Nephron progenitor cell (in vitro differentiated cells): Measurements from ENCODE around the gene SBF1.

Source experiments
- DNase-seq: peaks from one replicate; pipeline ENCODE4 v3.0.0; 2021
- H3K27ac Mint-ChIP-seq: 2 replicates; pipeline ENCODE4 v1.8.0; 2021; ENCODE audit warnings: mild to moderate bottlenecking, moderate library complexity, mixed read lengths
- H3K27me3 Mint-ChIP-seq: 2 replicates; pipeline ENCODE4 v1.8.0; 2021; ENCODE audit warnings: mild to moderate bottlenecking, low read depth, mixed read lengths; ENCODE audit not compliant: poor library complexity
- H3K36me3 Mint-ChIP-seq: 2 replicates; pipeline ENCODE4 v1.8.0; 2021; ENCODE audit warnings: low read depth, mixed read lengths
- H3K4me1 Mint-ChIP-seq: 2 replicates; pipeline ENCODE4 v1.8.0; 2021; ENCODE audit warnings: mixed read lengths
- H3K4me3 Mint-ChIP-seq: 2 replicates; pipeline ENCODE4 v1.8.0; 2021; ENCODE audit warnings: mild to moderate bottlenecking, moderate library complexity, mixed read lengths
- H3K9me3 Mint-ChIP-seq: 2 replicates; pipeline ENCODE4 v1.8.0; 2021; ENCODE audit warnings: mild to moderate bottlenecking, moderate library complexity, mixed read lengths
- TF ChIP-seq, protein P1 (sequence below): fragments of 200-600 bp; sonication (generic); IDR thresholded peaks from 2 replicates; pipeline ENCODE4 v1.5.0; 2021; ENCODE audit warnings: antibody characterized with exemption

Gene SBF1

GRCh38 chr22:50516891-50517290 is 42.1 kb upstream of the SBF1 start:
- no peak for DNase-seq
- no peaks in the 10 kb centered on the region for H3K9me3 Mint-ChIP-seq
- H3K4me1 Mint-ChIP-seq, result no peaks in the 10 kb centered on the region
- peaks cover 30% of the 10 kb centered on the region for H3K36me3 Mint-ChIP-seq
- TF ChIP-seq, protein P1, sequence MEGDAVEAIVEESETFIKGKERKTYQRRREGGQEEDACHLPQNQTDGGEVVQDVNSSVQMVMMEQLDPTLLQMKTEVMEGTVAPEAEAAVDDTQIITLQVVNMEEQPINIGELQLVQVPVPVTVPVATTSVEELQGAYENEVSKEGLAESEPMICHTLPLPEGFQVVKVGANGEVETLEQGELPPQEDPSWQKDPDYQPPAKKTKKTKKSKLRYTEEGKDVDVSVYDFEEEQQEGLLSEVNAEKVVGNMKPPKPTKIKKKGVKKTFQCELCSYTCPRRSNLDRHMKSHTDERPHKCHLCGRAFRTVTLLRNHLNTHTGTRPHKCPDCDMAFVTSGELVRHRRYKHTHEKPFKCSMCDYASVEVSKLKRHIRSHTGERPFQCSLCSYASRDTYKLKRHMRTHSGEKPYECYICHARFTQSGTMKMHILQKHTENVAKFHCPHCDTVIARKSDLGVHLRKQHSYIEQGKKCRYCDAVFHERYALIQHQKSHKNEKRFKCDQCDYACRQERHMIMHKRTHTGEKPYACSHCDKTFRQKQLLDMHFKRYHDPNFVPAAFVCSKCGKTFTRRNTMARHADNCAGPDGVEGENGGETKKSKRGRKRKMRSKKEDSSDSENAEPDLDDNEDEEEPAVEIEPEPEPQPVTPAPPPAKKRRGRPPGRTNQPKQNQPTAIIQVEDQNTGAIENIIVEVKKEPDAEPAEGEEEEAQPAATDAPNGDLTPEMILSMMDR, result no peak
- H3K27me3 Mint-ChIP-seq, result no peaks in the 10 kb centered on the region
- no peak overlapping the region for H3K4me3 Mint-ChIP-seq
- no peak overlapping the region for H3K27ac Mint-ChIP-seq

GRCh38 chr22:50516068-50516467 is 41.2 kb upstream of the SBF1 start:
- H3K9me3 Mint-ChIP-seq, result no peaks in the 10 kb centered on the region
- H3K27ac Mint-ChIP-seq, result no peak overlapping the region
- H3K36me3 Mint-ChIP-seq, result peaks cover 30% of the 10 kb centered on the region
- H3K27me3 Mint-ChIP-seq, result no peaks in the 10 kb centered on the region
- no peak for DNase-seq
- H3K4me1 Mint-ChIP-seq, result no peaks in the 10 kb centered on the region
- H3K4me3 Mint-ChIP-seq, result no peak overlapping the region
- TF ChIP-seq, protein P1, result no peak

DNA sequence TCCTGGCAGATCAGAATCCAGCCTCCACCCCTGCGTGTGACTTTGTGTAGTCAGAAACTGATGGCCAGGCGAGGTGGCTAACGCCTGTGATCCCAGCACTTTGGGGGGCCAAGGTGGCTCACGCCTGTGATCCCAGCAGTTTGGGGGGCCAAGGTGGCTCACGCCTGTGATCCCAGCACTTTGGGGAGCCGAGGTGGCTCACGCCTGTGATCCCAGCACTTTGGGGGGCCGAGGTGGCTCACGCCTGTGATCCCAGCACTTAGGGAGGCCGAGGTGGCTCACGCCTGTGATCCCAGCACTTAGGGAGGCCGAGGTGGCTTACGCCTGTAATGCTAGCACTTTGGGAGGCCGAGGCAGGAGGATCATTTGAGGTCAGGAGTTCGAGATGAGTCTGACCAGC is 38.3 kb upstream of the SBF1 start:
- DNase-seq, result no peak
- TF ChIP-seq, protein P1, result no peak

DNA sequence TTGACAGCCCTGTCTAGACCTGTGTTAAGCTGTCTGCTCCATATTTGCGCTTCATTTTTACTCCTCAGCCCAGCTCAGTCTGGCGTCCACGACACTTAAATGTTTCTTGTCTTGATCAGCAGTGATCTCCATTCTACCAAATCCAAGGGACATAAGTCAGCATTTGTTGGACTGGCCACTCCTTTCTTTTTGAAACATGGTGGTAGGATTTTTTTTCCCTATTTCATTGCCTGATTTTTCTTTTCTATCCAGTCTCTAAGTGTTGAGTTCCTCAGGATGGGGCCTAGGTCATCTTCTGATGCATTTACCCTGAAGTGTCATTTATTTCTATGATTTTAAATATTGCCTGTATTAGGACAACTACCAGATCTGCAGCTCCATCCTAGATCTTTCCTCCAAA is 34.1 kb upstream of the SBF1 start:
- H3K4me1 Mint-ChIP-seq, result peaks cover 15% of the 10 kb centered on the region
- TF ChIP-seq, protein P1, result no peak
- H3K9me3 Mint-ChIP-seq, result no peaks in the 10 kb centered on the region
- peak overlapping the region; percentile 93 for H3K4me3 Mint-ChIP-seq
- no peaks in the 10 kb centered on the region for H3K27me3 Mint-ChIP-seq
- no peak for DNase-seq
- H3K27ac Mint-ChIP-seq, result peak overlapping the region; percentile 97
- peaks cover 9% of the 10 kb centered on the region for H3K36me3 Mint-ChIP-seq

More for the DNA sequence above, 38.3 kb upstream of the SBF1 start:
- Mint-ChIP-seq H3K27me3 (no peaks in the 10 kb centered on the region), H3K27ac (no peak overlapping the region), H3K36me3 (peaks cover 18% of the 10 kb centered on the region), H3K4me1 (peaks cover 15% of the 10 kb centered on the region), H3K4me3 (no peak overlapping the region), H3K9me3 (no peaks in the 10 kb centered on the region)

DNA sequence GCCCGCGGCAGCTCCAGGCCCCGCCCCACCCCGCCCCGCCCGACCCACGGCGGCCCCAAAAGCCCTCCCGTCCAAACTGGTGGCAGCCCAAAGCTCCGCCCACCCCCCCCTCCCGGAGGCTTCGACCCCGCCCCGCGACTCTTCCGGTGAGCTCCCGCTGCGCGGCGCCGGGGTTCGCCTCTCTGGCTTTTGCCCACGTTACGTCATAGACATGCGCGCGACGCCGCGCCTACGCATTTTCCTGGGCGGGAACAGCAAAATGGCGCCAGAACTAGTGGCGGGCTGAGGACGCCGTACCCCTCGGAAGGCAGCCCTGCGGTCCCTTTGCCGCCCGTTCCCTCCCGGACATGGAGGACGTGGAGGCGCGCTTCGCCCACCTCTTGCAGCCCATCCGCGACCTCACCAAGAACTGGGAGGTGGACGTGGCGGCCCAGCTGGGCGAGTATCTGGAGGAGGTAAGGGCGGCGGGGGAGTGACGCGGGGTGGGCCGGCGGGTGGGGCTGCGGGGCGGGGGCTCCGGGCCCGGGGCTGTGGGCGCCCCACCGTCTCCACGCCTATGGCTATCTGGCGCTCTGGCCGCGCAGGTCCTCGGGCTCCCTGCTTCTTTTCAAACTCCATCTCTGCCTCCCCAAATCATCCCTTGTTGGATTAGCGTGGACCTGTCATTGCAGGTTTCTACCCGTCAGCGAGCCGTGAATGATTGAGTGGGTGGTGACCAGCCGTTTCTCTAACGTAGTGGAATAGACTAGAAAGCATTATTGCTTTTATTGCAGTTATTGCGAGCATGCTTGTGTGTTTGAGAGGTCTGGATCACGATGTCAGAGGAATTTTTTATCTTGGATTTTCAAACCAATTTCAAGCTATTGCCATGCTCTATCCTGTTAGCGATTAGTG is 33.4 kb upstream of the SBF1 start, which contains the start of gene NCAPH2:
TSS of gene NCAPH2 (plus strand) at position 234 of the 894 bp plus-strand sequence. CDS start at position 348, 114 bp downstream.
- H3K27ac Mint-ChIP-seq, result peak within 1 kb of the TSS; percentile 98
- H3K4me1 Mint-ChIP-seq, result peaks cover 15% of the 10 kb centered on the region
- H3K27me3 Mint-ChIP-seq, result no peaks in the 10 kb centered on the region
- TF ChIP-seq, protein P1, result no peak
- peak; percentile 98 for DNase-seq
- no peaks in the 10 kb centered on the region for H3K9me3 Mint-ChIP-seq
- peaks cover 9% of the 10 kb centered on the region for H3K36me3 Mint-ChIP-seq
- peak within 1 kb of the TSS; percentile 95 for H3K4me3 Mint-ChIP-seq
